Fibroblast of the conjunctiva (primary cell): ENCODE results near the gene RPL13A.
"Not testable (repeated sequence)": the region's sequence is repeated elsewhere in the genome, so short reads cannot be mapped to it uniquely, and the experiment has no call there.

Experiments
- DNase-seq: peaks from one replicate; pipeline ENCODE4 v3.0.0-alpha.2; 2010; ENCODE audit warnings: low read depth

The RPL13A gene

GRCh38 chr19:49456326-49456725, 31.1 kb upstream of the RPL13A start:
- DNase-seq = no peak

- DNase-seq = no peak
Observed at GRCh38 chr19:49458567-49458903, 28.9 kb upstream of the RPL13A start.

GRCh38 chr19:49459388-49459787, 28.0 kb upstream of the RPL13A start:
- DNase-seq = no peak

GRCh38 chr19:49461130-49461529, 26.3 kb upstream of the RPL13A start:
- not testable (repeated sequence) for DNase-seq

GRCh38 chr19:49461656-49462055, 25.8 kb upstream of the RPL13A start:
- DNase-seq = no peak

- DNase-seq = no peak
Observed at GRCh38 chr19:49462492-49462891, 24.9 kb upstream of the RPL13A start.

GRCh38 chr19:49463960-49464740, 23.3 kb upstream of the RPL13A start:
- no peak for DNase-seq

- no peak for DNase-seq
Observed at GRCh38 chr19:49465371-49465770, 22.0 kb upstream of the RPL13A start.

GRCh38 chr19:49468199-49468598, 19.2 kb upstream of the RPL13A start:
- no peak for DNase-seq

- peak; percentile 96 for DNase-seq
Observed at GRCh38 chr19:49468746-49469447, 18.5 kb upstream of the RPL13A start.

GRCh38 chr19:49469828-49470614, 17.4 kb upstream of the RPL13A start:
- DNase-seq = no peak

- DNase-seq = no peak
Observed at GRCh38 chr19:49470615-49470978, 16.8 kb upstream of the RPL13A start.

- no peak for DNase-seq
Observed at GRCh38 chr19:49472936-49473335, 14.5 kb upstream of the RPL13A start.

GRCh38 chr19:49473501-49473867, 13.9 kb upstream of the RPL13A start:
- DNase-seq = not testable (repeated sequence)

- DNase-seq = peak; percentile 62
Observed at GRCh38 chr19:49473868-49474541, 13.4 kb upstream of the RPL13A start, which contains the start of gene FLT3LG. Gene FLT3LG, plus strand, starts transcription at chr19:49474215. Its CDS starts 425 bp downstream, at chr19:49474640.

GRCh38 chr19:49474542-49474924, 12.9 kb upstream of the RPL13A start:
- DNase-seq = no peak

- no peak for DNase-seq
Observed at GRCh38 chr19:49475191-49475917, 12.1 kb upstream of the RPL13A start.

- DNase-seq = no peak
Observed at GRCh38 chr19:49475995-49476880, 11.2 kb upstream of the RPL13A start.

- DNase-seq = no peak
Observed at GRCh38 chr19:49479975-49480628, 7.3 kb upstream of the RPL13A start.
